Endothelial cell of umbilical vein (primary cell): ENCODE results near the gene KREMEN1.

Source experiments
- CTCF ChIP-seq, 2 donors: IDR thresholded peaks; 1 replicate in 1 of 2; 2 replicates in 1 of 2; pipeline ENCODE4 v1.5.1; 2011; ENCODE audit warnings: low read length in 2 of 2, mild to moderate bottlenecking in 2 of 2, moderate library complexity in 2 of 2, control low read depth in 1 of 2, inconsistent platforms in 1 of 2, low read depth in 1 of 2; ENCODE audit not compliant: insufficient read depth in 1 of 2; ENCODE audit errors: extremely low read depth in 1 of 2
- EZH2 ChIP-seq: IDR thresholded peaks from 2 replicates; pipeline ENCODE4 v1.6.1; 2012; ENCODE audit warnings: borderline replicate concordance, low read depth, mild to moderate bottlenecking, moderate library complexity, low read length, inconsistent platforms; ENCODE audit not compliant: severe bottlenecking
- MYC ChIP-seq: IDR thresholded peaks from one replicate; pipeline ENCODE4 v1.6.1; 2011; ENCODE audit warnings: mild to moderate bottlenecking, low read depth, low read length
- POLR2A ChIP-seq: IDR thresholded peaks from 2 replicates; pipeline ENCODE4 v1.6.1; 2012; ENCODE audit warnings: low read depth, mild to moderate bottlenecking, control low read depth, low read length
- POLR2AphosphoS5 ChIP-seq: IDR thresholded peaks from 2 replicates; pipeline ENCODE4 v1.6.1; 2012; ENCODE audit warnings: low read depth, mild to moderate bottlenecking, control low read depth, low read length, moderate library complexity; ENCODE audit not compliant: insufficient read depth

- TF ChIP-seq MYC (no peak), POLR2A (no peak), EZH2 (no peak), CTCF (IDR thresholded peaks at IDR 0.05; ENCODE audit: extremely low read depth in 1 of 2, insufficient read depth in 1 of 2, low read depth in 1 of 2, low read length in 2 of 2) (no peak), POLR2AphosphoS5 (no peak)
Observed at GRCh38 chr22:29142116-29142515, 69.3 kb downstream of the KREMEN1 start.
